ENCODE data around the gene S1PR3. TPM values are rescaled to one million over a fixed set of nuclear protein-coding genes. Genes with fewer than 3 reads are reported as not detected.

The S1PR3 gene
- total RNA-seq, 1 donor = 3.3 TPM

GRCh38 chr9:89025553-89025952, 34.3 kb downstream of the S1PR3 start:
- Histone ChIP-seq H2AFZ (ENCODE audit: low read length) (no peak overlapping the region), H3K36me3 (ENCODE audit: insufficient read depth, low read length) (no peaks in the 10 kb centered on the region), H3K27me3 (ENCODE audit: insufficient read depth, low read length) (no peaks in the 10 kb centered on the region), H3K4me2 (ENCODE audit: insufficient read depth, low read length) (no peak overlapping the region), H3K4me3 (ENCODE audit: insufficient read depth, low read length) (no peak overlapping the region), H3K9me3 (ENCODE audit: low read depth, low read length) (no peaks in the 10 kb centered on the region), H3K27ac (ENCODE audit: low read depth, low read length) (no peak overlapping the region), H3K79me2 (ENCODE audit: insufficient read depth, low read length) (no peaks in the 10 kb centered on the region), H3K4me1 (ENCODE audit: insufficient read depth, low read length) (peaks cover 28% of the 10 kb centered on the region), H4K20me1 (ENCODE audit: insufficient read depth, low read length) (no peaks in the 10 kb centered on the region)
- TF ChIP-seq CTCF (IDR thresholded peaks at IDR 0.05; ENCODE audit: extremely low read depth, low read depth, low read length) = no peak
- DNase-seq (ENCODE audit: insufficient read length, low spot score, missing footprints) = no peak

DNA sequence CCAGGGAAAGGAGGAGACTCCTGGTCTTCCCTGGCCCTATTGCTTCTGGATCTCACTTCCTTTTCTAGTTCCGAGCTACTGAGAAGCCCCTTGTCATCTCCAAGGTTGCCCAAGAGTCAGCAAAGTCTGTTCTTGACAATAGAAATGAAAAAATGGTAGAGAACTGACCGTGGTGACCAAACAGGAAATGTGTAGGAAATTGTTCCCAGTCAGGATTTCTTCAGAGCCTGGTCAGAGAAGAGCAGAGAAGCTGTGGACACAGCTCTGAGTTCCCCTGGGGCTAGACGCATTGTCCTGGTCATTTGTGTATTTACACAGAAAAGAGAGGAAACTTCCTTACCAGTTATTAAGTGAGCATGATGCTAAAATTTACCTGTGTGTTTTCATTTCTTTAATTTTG, 35.6 kb downstream of the S1PR3 start:
- TF ChIP-seq CTCF (IDR thresholded peaks at IDR 0.05; ENCODE audit: extremely low read depth, low read depth, low read length) = no peak
- Histone ChIP-seq H3K36me3 (ENCODE audit: insufficient read depth, low read length) (no peaks in the 10 kb centered on the region), H3K27me3 (ENCODE audit: insufficient read depth, low read length) (no peaks in the 10 kb centered on the region), H4K20me1 (ENCODE audit: insufficient read depth, low read length) (no peaks in the 10 kb centered on the region), H3K27ac (ENCODE audit: low read depth, low read length) (no peak overlapping the region), H3K9me3 (ENCODE audit: low read depth, low read length) (no peaks in the 10 kb centered on the region), H2AFZ (ENCODE audit: low read length) (no peak overlapping the region), H3K79me2 (ENCODE audit: insufficient read depth, low read length) (no peaks in the 10 kb centered on the region), H3K4me1 (ENCODE audit: insufficient read depth, low read length) (peaks cover 15% of the 10 kb centered on the region), H3K4me2 (ENCODE audit: insufficient read depth, low read length) (no peak overlapping the region), H3K4me3 (ENCODE audit: insufficient read depth, low read length) (no peak overlapping the region)
- no peak for DNase-seq (ENCODE audit: insufficient read length, low spot score, missing footprints)

DNA sequence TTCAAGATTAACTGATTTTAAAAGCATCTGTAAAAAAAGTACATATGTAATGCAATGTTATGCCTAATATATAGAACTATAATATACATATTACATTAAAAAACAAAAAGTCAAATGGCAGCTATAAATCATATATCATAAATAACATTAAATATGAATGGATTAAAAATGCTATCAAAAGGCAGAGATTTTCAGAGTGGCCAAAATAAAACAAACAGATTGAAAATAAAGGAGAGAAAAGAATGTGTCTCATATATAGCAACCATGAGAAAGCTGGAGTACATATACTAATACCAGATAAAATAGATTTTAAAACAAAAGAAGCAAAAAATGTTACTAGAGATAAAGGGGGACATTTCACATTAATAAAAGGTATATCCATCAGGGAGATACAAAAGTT, 38.5 kb downstream of the S1PR3 start:
- Histone ChIP-seq H3K27ac (ENCODE audit: low read depth, low read length) (no peak overlapping the region), H3K4me3 (ENCODE audit: insufficient read depth, low read length) (no peak overlapping the region), H3K4me2 (ENCODE audit: insufficient read depth, low read length) (no peak overlapping the region), H2AFZ (ENCODE audit: low read length) (no peak overlapping the region), H3K36me3 (ENCODE audit: insufficient read depth, low read length) (no peaks in the 10 kb centered on the region), H3K4me1 (ENCODE audit: insufficient read depth, low read length) (no peaks in the 10 kb centered on the region), H4K20me1 (ENCODE audit: insufficient read depth, low read length) (no peaks in the 10 kb centered on the region), H3K79me2 (ENCODE audit: insufficient read depth, low read length) (no peaks in the 10 kb centered on the region), H3K27me3 (ENCODE audit: insufficient read depth, low read length) (no peaks in the 10 kb centered on the region), H3K9me3 (ENCODE audit: low read depth, low read length) (no peaks in the 10 kb centered on the region)
- no peak for TF ChIP-seq CTCF (IDR thresholded peaks at IDR 0.05; ENCODE audit: extremely low read depth, low read depth, low read length)
- no peak for DNase-seq (ENCODE audit: insufficient read length, low spot score, missing footprints)

- DNase-seq (ENCODE audit: insufficient read length, low spot score, missing footprints) = no peak
- H3K27me3 ChIP-seq (ENCODE audit: insufficient read depth, low read length) = no peaks in the 10 kb centered on the region
These were observed 40.9 kb downstream of the S1PR3 start for GRCh38 chr9:89032173-89032572.

More at GRCh38 chr9:89032173-89032572, 40.9 kb downstream of the S1PR3 start:
- Histone ChIP-seq H3K4me1 (ENCODE audit: insufficient read depth, low read length) (no peaks in the 10 kb centered on the region), H3K27ac (ENCODE audit: low read depth, low read length) (no peak overlapping the region), H3K79me2 (ENCODE audit: insufficient read depth, low read length) (no peaks in the 10 kb centered on the region), H2AFZ (ENCODE audit: low read length) (no peak overlapping the region), H3K9me3 (ENCODE audit: low read depth, low read length) (no peaks in the 10 kb centered on the region), H3K4me2 (ENCODE audit: insufficient read depth, low read length) (no peak overlapping the region), H3K36me3 (ENCODE audit: insufficient read depth, low read length) (no peaks in the 10 kb centered on the region), H3K4me3 (ENCODE audit: insufficient read depth, low read length) (no peak overlapping the region), H4K20me1 (ENCODE audit: insufficient read depth, low read length) (no peaks in the 10 kb centered on the region)
- TF ChIP-seq CTCF (IDR thresholded peaks at IDR 0.05; ENCODE audit: extremely low read depth, low read depth, low read length) = no peak
